SK-N-SH treated with all-trans-retinoic acid at 6 μM for 48 hours (cell line): ENCODE data around the gene REEP1.

Source experiments
- ATAC-seq: fragments of 200-7000 bp; cut with Tn5 transposase; 3 replicates; pipeline ENCODE4 v1.9.1; 2020; ENCODE audit warnings: mild to moderate bottlenecking, moderate library complexity
- ARNTL ChIP-seq: fragments of 450-650 bp; formaldehyde crosslinking; IDR thresholded peaks from 2 replicates; pipeline ENCODE4 v1.5.0; 2020; ENCODE audit warnings: low read depth, mild to moderate bottlenecking, moderate library complexity, borderline replicate concordance
- BACH2 ChIP-seq: fragments of 250-450 bp; sonication (Bioruptor Pico); IDR thresholded peaks from 2 replicates; pipeline ENCODE4 v1.9.0; 2021; ENCODE audit warnings: mild to moderate bottlenecking, borderline replicate concordance
- ESRRG ChIP-seq: fragments of 250-450 bp; sonication (Bioruptor Pico); IDR thresholded peaks from 2 replicates; pipeline ENCODE4 v1.6.1; 2021; ENCODE audit warnings: mild to moderate bottlenecking
- GLIS3 ChIP-seq: fragments of 250-450 bp; sonication (Bioruptor Pico); IDR thresholded peaks from 2 replicates; pipeline ENCODE4 v1.5.0; 2020; ENCODE audit warnings: mild to moderate bottlenecking, moderate library complexity
- ISL1 ChIP-seq: fragments of 250-450 bp; sonication (Bioruptor Pico); IDR thresholded peaks from 2 replicates; pipeline ENCODE4 v2.1.2; 2022; ENCODE audit warnings: mild to moderate bottlenecking, moderate library complexity
- OSR1 ChIP-seq: fragments of 250-450 bp; sonication (Bioruptor Pico); IDR thresholded peaks from 2 replicates; pipeline ENCODE4 v1.8.0; 2022; ENCODE audit warnings: moderate library complexity, mild to moderate bottlenecking, inconsistent platforms
- PPARA ChIP-seq: fragments of 250-450 bp; sonication (Bioruptor Pico); IDR thresholded peaks from 2 replicates; pipeline ENCODE4 v1.5.0; 2020; ENCODE audit warnings: mild to moderate bottlenecking, borderline replicate concordance
- RARB ChIP-seq: fragments of 250-450 bp; sonication (Bioruptor Pico); IDR thresholded peaks from 2 replicates; pipeline ENCODE4 v1.8.0; 2021; ENCODE audit warnings: mild to moderate bottlenecking, moderate library complexity
- SNAI2 ChIP-seq: fragments of 250-450 bp; sonication (Bioruptor Pico); IDR thresholded peaks from 2 replicates; pipeline ENCODE4 v1.5.0; 2020; ENCODE audit warnings: mild to moderate bottlenecking, moderate library complexity
- TCF4 ChIP-seq: fragments of 250-450 bp; sonication (Bioruptor Pico); IDR thresholded peaks from 2 replicates; pipeline ENCODE4 v1.8.0; 2021; ENCODE audit warnings: mild to moderate bottlenecking, moderate library complexity, borderline replicate concordance
- TOX ChIP-seq: fragments of 250-450 bp; sonication (Bioruptor Pico); IDR thresholded peaks from 2 replicates; pipeline ENCODE4 v1.8.0; 2021; ENCODE audit warnings: mild to moderate bottlenecking, moderate library complexity, borderline replicate concordance
- ZC3H10 ChIP-seq: fragments of 250-450 bp; sonication (Bioruptor Pico); IDR thresholded peaks from 2 replicates; pipeline ENCODE4 v1.5.1; 2021; ENCODE audit warnings: mild to moderate bottlenecking, moderate library complexity
- ZFP3 ChIP-seq: fragments of 250-450 bp; sonication (Bioruptor Pico); IDR thresholded peaks from 2 replicates; pipeline ENCODE4 v1.5.0; 2020; ENCODE audit warnings: mild to moderate bottlenecking, moderate library complexity
- ZFP30 ChIP-seq: fragments of 450-650 bp; formaldehyde crosslinking; IDR thresholded peaks from 2 replicates; pipeline ENCODE4 v1.5.0; 2022; ENCODE audit warnings: mild to moderate bottlenecking, moderate library complexity
- ZNF70 ChIP-seq: fragments of 450-650 bp; formaldehyde crosslinking; IDR thresholded peaks from 2 replicates; pipeline ENCODE4 v1.5.0; 2020; ENCODE audit warnings: mild to moderate bottlenecking, moderate library complexity
- ZNF8 ChIP-seq: fragments of 450-650 bp; formaldehyde crosslinking; IDR thresholded peaks from 2 replicates; pipeline ENCODE4 v1.5.0; 2020; ENCODE audit warnings: mild to moderate bottlenecking, moderate library complexity
- TF ChIP-seq, protein P1 (sequence below): fragments of 250-450 bp; sonication (Bioruptor Pico); IDR thresholded peaks from 2 replicates; pipeline ENCODE4 v1.5.0; 2020; ENCODE audit warnings: mild to moderate bottlenecking, moderate library complexity
- TF ChIP-seq, protein P2 (sequence below): fragments of 250-450 bp; sonication (Bioruptor Pico); IDR thresholded peaks from 2 replicates; pipeline ENCODE4 v1.5.1; 2020; ENCODE audit warnings: low read depth, mild to moderate bottlenecking, moderate library complexity
- TF ChIP-seq, protein P3 (sequence below): fragments of 250-450 bp; sonication (Bioruptor Pico); IDR thresholded peaks from 2 replicates; pipeline ENCODE4 v1.8.0; 2020; ENCODE audit warnings: mild to moderate bottlenecking, moderate library complexity, borderline replicate concordance
- TF ChIP-seq, protein P4 (sequence below): fragments of 250-450 bp; sonication (Bioruptor Pico); IDR thresholded peaks from 2 replicates; pipeline ENCODE4 v1.5.1; 2021; ENCODE audit warnings: mild to moderate bottlenecking, moderate library complexity

Gene REEP1

DNA sequence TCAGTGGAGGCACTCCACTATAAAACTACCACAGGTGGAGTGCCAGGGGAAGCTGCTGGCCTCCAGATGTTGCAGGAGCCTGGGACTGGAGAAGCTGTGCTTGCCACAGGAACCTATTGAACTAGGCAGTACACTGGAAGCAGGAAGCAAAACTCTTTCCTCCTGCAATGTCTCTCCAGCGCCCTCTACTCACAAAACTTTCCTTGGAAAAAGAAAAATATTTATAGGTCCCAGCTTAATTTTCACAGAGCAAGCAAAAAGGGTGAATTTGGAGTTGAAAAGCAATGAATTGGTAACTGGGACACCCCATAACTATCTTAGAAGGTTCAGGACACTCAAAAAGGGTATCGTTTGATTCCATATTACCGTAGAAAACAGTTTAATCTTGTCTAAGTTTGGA, 33.2 kb upstream of the REEP1 start:
- ATAC-seq = no peak

DNA sequence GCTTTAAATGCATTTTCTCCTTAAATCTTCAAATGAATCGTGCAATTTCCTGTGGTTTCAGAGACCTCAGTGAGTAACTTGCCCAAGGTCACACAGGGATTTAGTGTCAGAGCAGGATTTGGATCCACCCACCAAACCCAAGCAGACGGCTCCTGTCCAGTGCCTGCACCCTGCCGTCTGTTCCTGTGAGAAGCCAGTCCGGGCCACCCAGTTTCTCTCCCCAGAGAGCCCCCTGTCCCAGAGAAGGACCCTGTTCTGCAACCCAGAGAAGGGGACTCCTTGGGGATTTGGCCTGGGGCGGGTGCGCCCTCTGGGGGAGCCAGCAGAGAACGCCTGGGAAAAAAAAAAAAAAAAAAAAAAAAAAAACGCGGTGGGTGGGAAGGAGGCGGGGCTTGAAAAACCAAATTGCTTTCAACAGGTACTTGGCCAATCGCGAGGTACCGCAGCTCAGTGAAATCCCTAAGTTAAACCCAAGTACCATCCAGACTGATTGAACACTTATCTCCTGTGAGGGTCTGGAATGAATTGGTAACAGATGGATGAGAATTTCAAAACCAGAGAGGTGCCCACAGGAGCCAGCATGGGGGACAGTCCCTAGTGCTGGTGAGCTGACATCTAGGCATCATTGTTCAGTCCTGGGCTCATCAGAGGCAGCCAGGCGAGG, 30.9 kb upstream of the REEP1 start:
- peak; percentile 73 for ATAC-seq
- TF ChIP-seq ESRRG = no peak
- no peak for TF ChIP-seq ZNF70 (CRISPR knock-in tag)
- TF ChIP-seq OSR1 = no peak
- TF ChIP-seq, protein P1, sequence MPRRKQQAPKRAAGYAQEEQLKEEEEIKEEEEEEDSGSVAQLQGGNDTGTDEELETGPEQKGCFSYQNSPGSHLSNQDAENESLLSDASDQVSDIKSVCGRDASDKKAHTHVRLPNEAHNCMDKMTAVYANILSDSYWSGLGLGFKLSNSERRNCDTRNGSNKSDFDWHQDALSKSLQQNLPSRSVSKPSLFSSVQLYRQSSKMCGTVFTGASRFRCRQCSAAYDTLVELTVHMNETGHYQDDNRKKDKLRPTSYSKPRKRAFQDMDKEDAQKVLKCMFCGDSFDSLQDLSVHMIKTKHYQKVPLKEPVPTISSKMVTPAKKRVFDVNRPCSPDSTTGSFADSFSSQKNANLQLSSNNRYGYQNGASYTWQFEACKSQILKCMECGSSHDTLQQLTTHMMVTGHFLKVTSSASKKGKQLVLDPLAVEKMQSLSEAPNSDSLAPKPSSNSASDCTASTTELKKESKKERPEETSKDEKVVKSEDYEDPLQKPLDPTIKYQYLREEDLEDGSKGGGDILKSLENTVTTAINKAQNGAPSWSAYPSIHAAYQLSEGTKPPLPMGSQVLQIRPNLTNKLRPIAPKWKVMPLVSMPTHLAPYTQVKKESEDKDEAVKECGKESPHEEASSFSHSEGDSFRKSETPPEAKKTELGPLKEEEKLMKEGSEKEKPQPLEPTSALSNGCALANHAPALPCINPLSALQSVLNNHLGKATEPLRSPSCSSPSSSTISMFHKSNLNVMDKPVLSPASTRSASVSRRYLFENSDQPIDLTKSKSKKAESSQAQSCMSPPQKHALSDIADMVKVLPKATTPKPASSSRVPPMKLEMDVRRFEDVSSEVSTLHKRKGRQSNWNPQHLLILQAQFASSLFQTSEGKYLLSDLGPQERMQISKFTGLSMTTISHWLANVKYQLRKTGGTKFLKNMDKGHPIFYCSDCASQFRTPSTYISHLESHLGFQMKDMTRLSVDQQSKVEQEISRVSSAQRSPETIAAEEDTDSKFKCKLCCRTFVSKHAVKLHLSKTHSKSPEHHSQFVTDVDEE (CRISPR knock-in tag) = no peak
- no peak for TF ChIP-seq TCF4 (CRISPR knock-in tag)
- TF ChIP-seq ISL1 = no peak
- TF ChIP-seq ARNTL (CRISPR knock-in tag) = no peak
- TF ChIP-seq TOX (CRISPR knock-in tag) = no peak
- no peak for TF ChIP-seq RARB (CRISPR knock-in tag)
- TF ChIP-seq ZNF8 (CRISPR knock-in tag) = no peak
- TF ChIP-seq, all 23 proteins: peak for 0

More for the DNA sequence above, 33.2 kb upstream of the REEP1 start:
- TF ChIP-seq TOX (CRISPR knock-in tag) = no peak
- no peak for TF ChIP-seq SNAI2 (CRISPR knock-in tag)
- TF ChIP-seq, protein P2, sequence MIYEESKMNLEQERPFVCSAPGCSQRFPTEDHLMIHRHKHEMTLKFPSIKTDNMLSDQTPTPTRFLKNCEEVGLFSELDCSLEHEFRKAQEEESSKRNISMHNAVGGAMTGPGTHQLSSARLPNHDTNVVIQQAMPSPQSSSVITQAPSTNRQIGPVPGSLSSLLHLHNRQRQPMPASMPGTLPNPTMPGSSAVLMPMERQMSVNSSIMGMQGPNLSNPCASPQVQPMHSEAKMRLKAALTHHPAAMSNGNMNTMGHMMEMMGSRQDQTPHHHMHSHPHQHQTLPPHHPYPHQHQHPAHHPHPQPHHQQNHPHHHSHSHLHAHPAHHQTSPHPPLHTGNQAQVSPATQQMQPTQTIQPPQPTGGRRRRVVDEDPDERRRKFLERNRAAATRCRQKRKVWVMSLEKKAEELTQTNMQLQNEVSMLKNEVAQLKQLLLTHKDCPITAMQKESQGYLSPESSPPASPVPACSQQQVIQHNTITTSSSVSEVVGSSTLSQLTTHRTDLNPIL (CRISPR knock-in tag) = no peak
- no peak for TF ChIP-seq ZC3H10 (CRISPR knock-in tag)
- no peak for TF ChIP-seq TCF4 (CRISPR knock-in tag)
- TF ChIP-seq OSR1 = no peak
- TF ChIP-seq ARNTL (CRISPR knock-in tag) = no peak
- TF ChIP-seq ZFP3 (CRISPR knock-in tag) = no peak
- TF ChIP-seq, protein P3, sequence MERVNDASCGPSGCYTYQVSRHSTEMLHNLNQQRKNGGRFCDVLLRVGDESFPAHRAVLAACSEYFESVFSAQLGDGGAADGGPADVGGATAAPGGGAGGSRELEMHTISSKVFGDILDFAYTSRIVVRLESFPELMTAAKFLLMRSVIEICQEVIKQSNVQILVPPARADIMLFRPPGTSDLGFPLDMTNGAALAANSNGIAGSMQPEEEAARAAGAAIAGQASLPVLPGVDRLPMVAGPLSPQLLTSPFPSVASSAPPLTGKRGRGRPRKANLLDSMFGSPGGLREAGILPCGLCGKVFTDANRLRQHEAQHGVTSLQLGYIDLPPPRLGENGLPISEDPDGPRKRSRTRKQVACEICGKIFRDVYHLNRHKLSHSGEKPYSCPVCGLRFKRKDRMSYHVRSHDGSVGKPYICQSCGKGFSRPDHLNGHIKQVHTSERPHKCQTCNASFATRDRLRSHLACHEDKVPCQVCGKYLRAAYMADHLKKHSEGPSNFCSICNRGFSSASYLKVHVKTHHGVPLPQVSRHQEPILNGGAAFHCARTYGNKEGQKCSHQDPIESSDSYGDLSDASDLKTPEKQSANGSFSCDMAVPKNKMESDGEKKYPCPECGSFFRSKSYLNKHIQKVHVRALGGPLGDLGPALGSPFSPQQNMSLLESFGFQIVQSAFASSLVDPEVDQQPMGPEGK (CRISPR knock-in tag) = no peak
- TF ChIP-seq, protein P1 (CRISPR knock-in tag) = no peak
- no peak for TF ChIP-seq PPARA (CRISPR knock-in tag)

DNA sequence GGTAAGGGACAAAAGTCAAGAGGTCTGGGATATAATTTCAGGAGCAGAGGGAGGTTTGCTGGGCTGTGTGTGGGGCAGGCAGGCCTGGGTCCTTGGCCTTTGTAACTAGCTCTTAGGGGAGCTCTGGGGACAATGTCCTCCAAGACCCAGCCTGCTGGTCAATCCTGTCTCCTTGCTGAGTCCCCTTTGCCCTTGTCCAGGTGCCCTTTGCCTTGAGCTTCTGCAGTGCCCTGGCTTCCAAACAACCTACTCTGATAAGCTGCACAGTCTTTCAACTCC, 30.0 kb upstream of the REEP1 start:
- no peak for ATAC-seq
- TF ChIP-seq ISL1 (no peak), TOX (CRISPR knock-in tag) (no peak), SNAI2 (CRISPR knock-in tag) (no peak), GLIS3 (CRISPR knock-in tag) (no peak), ESRRG (no peak), ZNF70 (CRISPR knock-in tag) (no peak), ZFP30 (no peak), BACH2 (CRISPR knock-in tag) (no peak), ZNF8 (CRISPR knock-in tag) (no peak), ZFP3 (CRISPR knock-in tag) (no peak), OSR1 (no peak), RARB (CRISPR knock-in tag) (no peak)
- TF ChIP-seq, protein P4, sequence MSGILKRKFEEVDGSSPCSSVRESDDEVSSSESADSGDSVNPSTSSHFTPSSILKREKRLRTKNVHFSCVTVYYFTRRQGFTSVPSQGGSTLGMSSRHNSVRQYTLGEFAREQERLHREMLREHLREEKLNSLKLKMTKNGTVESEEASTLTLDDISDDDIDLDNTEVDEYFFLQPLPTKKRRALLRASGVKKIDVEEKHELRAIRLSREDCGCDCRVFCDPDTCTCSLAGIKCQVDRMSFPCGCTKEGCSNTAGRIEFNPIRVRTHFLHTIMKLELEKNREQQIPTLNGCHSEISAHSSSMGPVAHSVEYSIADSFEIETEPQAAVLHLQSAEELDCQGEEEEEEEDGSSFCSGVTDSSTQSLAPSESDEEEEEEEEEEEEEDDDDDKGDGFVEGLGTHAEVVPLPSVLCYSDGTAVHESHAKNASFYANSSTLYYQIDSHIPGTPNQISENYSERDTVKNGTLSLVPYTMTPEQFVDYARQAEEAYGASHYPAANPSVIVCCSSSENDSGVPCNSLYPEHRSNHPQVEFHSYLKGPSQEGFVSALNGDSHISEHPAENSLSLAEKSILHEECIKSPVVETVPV (CRISPR knock-in tag) = no peak
- TF ChIP-seq, protein P3 (CRISPR knock-in tag) = no peak
- TF ChIP-seq, protein P2 (CRISPR knock-in tag) = no peak
